PC-3 (cell line): ENCODE data around the gene KCNT1.

ENCODE experiments used
- EZH2 ChIP-seq: fragments of 300-600 bp; sonication (generic); IDR thresholded peaks from one replicate; pipeline ENCODE4 v1.6.1; 2017; ENCODE audit warnings: antibody characterized with exemption, mild to moderate bottlenecking, low read length; ENCODE audit not compliant: unreplicated experiment
- EZH2phosphoT487 ChIP-seq: fragments of 300-600 bp; sonication (generic); IDR thresholded peaks from 2 replicates; pipeline ENCODE4 v1.6.1; 2018; ENCODE audit warnings: mild to moderate bottlenecking, antibody characterized with exemption, low read length, borderline replicate concordance
- TF ChIP-seq, protein P1 (sequence below): fragments of 300-600 bp; sonication (generic); conservative IDR thresholded peaks from 2 replicates; pipeline ENCODE4 v1.5.1; 2017; ENCODE audit warnings: antibody characterized with exemption, low read depth, mild to moderate bottlenecking, low read length

DNA sequence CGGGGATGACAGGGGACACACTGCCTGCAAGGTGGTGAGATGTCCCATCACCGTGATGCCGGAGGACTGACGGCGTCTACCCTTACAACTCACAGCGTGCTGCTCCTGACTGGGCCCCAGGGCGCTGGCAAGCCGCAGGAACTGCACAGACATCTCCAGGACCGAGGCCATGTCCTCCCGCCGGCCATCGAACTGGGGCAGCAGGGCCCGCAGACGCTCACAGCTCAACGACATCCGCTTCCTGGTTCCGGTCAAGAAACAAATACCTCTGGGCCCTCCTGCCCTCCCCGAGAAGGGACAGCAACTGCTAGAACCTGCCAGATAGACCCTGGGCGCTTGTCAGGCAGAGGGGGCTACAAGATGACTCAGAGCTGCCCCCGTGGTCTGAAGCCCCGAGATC is 3.7 kb upstream of the KCNT1 start:
- no peak for TF ChIP-seq EZH2phosphoT487
- TF ChIP-seq, protein P1, sequence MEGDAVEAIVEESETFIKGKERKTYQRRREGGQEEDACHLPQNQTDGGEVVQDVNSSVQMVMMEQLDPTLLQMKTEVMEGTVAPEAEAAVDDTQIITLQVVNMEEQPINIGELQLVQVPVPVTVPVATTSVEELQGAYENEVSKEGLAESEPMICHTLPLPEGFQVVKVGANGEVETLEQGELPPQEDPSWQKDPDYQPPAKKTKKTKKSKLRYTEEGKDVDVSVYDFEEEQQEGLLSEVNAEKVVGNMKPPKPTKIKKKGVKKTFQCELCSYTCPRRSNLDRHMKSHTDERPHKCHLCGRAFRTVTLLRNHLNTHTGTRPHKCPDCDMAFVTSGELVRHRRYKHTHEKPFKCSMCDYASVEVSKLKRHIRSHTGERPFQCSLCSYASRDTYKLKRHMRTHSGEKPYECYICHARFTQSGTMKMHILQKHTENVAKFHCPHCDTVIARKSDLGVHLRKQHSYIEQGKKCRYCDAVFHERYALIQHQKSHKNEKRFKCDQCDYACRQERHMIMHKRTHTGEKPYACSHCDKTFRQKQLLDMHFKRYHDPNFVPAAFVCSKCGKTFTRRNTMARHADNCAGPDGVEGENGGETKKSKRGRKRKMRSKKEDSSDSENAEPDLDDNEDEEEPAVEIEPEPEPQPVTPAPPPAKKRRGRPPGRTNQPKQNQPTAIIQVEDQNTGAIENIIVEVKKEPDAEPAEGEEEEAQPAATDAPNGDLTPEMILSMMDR, result no peak
- no peak for TF ChIP-seq EZH2
